HCT116 (cell line): ENCODE results near the gene CCS. TPM values are rescaled to one million over a fixed set of nuclear protein-coding genes. Genes with fewer than 3 reads are reported as not detected.

Experiments used
- ATAC-seq: fragments of 200-7000 bp; cut with Tn5 transposase; 2 replicates; pipeline ENCODE4 v1.9.1; 2020; ENCODE audit warnings: mild to moderate bottlenecking, moderate library complexity
- BruUV-seq: library from RNA; stranded (reverse); fragments of 400-500 nt; replicated peaks from 2 replicates; lab custom pipeline; 2021; lab: Mats Ljungman, UMichigan
- CTCF ChIA-PET: fragments of 300-600 bp; sonication (Branson Sonifier 250); formaldehyde crosslinking; loops from one replicate; lab custom pipeline; 2021; ENCODE audit warnings: antibody characterized with exemption; lab: Charles Lee
- POLR2A ChIA-PET: fragments of 300-600, 350-600 bp; sonication (Branson Sonifier 250); formaldehyde crosslinking; loops from one replicate; lab custom pipeline; 2021; ENCODE audit warnings: antibody characterized with exemption; lab: Charles Lee
- RAD21 ChIA-PET, 2 experiments: fragments of 300-600 bp; sonication (Branson Sonifier 250); formaldehyde crosslinking; loops; one replicate each; lab custom pipeline; 2023; ENCODE audit warnings: low total read pairs in 2 of 2; ENCODE audit not compliant: uncharacterized antibody in 2 of 2, unreplicated experiment in 2 of 2, low non-redundant PET in 1 of 2; lab: Charles Lee
- DNase-seq: peaks from one replicate; pipeline ENCODE4 v3.0.0-alpha.2; 2010; ENCODE audit warnings: low read depth, low spot score
- H2AFZ ChIP-seq: fragments of 200-600 bp; shearing (Covaris generic), sonication (generic); 2 replicates; pipeline ENCODE4 v1.6.1; 2017; ENCODE audit warnings: low read depth, mixed run types, mixed read lengths, antibody characterized with exemption, low read length; ENCODE audit not compliant: poor library complexity, severe bottlenecking
- H3K27ac ChIP-seq: 2 replicates; pipeline ENCODE4 v1.5.1; 2012; ENCODE audit warnings: low read depth, low read length
- H3K27me3 ChIP-seq: fragments of 200-600 bp; sonication (generic); 2 replicates; pipeline ENCODE4 v1.6.1; 2016; ENCODE audit warnings: mixed run types, low read length, mixed read lengths; ENCODE audit not compliant: insufficient read depth
- H3K36me3 ChIP-seq, 2 experiments: fragments of 200-500 bp in 1 of 2; fragments of 200-600 bp in 1 of 2; sonication (Bioruptor generic) in 1 of 2; sonication (generic) in 1 of 2; 2 replicates each; pipeline versions ENCODE4 v1.5.1 to v1.6.1; 2014 to 2016; ENCODE audit warnings: low read length in 2 of 2, inconsistent platforms in 1 of 2, mixed read lengths in 1 of 2, mixed run types in 1 of 2; ENCODE audit not compliant: insufficient read depth in 2 of 2, control insufficient read depth in 1 of 2
- H3K4me1 ChIP-seq, 2 experiments: fragments of 200-600 bp in 1 of 2; sonication (generic) in 1 of 2; 2 replicates each; pipeline versions ENCODE4 v1.5.1 to v1.6.1; 2012 to 2017; ENCODE audit warnings: low read length in 2 of 2, inconsistent platforms in 1 of 2, mild to moderate bottlenecking in 1 of 2, mixed read lengths in 1 of 2, mixed run types in 1 of 2, moderate library complexity in 1 of 2; ENCODE audit not compliant: insufficient read depth in 2 of 2, control insufficient read depth in 1 of 2
- H3K4me2 ChIP-seq: fragments of 200-600 bp; sonication (generic); 2 replicates; pipeline ENCODE4 v1.6.1; 2017; ENCODE audit warnings: mixed run types, low read length, mixed read lengths
- H3K4me3 ChIP-seq, 2 experiments: fragments of 200-600 bp in 1 of 2; sonication (generic) in 1 of 2; replicated peaks in 1 of 2; 2 replicates each; pipeline ENCODE4 v1.5.1; 2011 to 2016; ENCODE audit warnings: low read length in 2 of 2, control low read depth in 1 of 2, low read depth in 1 of 2, mild to moderate bottlenecking in 1 of 2, mixed read lengths in 1 of 2, mixed run types in 1 of 2
- H3K79me2 ChIP-seq: fragments of 200-600 bp; sonication (generic); 2 replicates; pipeline ENCODE4 v1.6.1; 2017; ENCODE audit warnings: mild to moderate bottlenecking, mixed run types, low read length, moderate library complexity, mixed read lengths; ENCODE audit not compliant: insufficient read depth
- H3K9ac ChIP-seq: fragments of 200-600 bp; sonication (generic); 2 replicates; pipeline ENCODE4 v1.6.1; 2016; ENCODE audit warnings: low read length, mixed read lengths
- H3K9me2 ChIP-seq: fragments of 200-600 bp; sonication (generic), shearing (Covaris generic); 2 replicates; pipeline ENCODE4 v1.6.1; 2017; ENCODE audit warnings: mixed run types, mild to moderate bottlenecking, moderate library complexity; ENCODE audit not compliant: insufficient read depth
- H3K9me3 ChIP-seq, 2 experiments: fragments of 200-500 bp in 1 of 2; fragments of 200-600 bp in 1 of 2; sonication (Bioruptor generic) in 1 of 2; sonication (generic) in 1 of 2; 2 replicates each; pipeline ENCODE4 v1.6.1; 2014 to 2017; ENCODE audit warnings: low read length in 2 of 2, mixed read lengths in 2 of 2, inconsistent platforms in 1 of 2, low read depth in 1 of 2, mild to moderate bottlenecking in 1 of 2, mixed run types in 1 of 2, moderate library complexity in 1 of 2; ENCODE audit not compliant: control insufficient read depth in 1 of 2, insufficient read depth in 1 of 2
- H4K20me1 ChIP-seq: fragments of 200-600 bp; sonication (generic), shearing (Covaris generic); 2 replicates; pipeline ENCODE4 v1.6.1; 2017; ENCODE audit warnings: mixed run types, mild to moderate bottlenecking, moderate library complexity; ENCODE audit not compliant: insufficient read depth
- ATF3 ChIP-seq: IDR thresholded peaks from 2 replicates; pipeline ENCODE4 v1.6.1; 2012
- CBX3 ChIP-seq: IDR thresholded peaks from 2 replicates; pipeline ENCODE4 v1.6.1; 2012; ENCODE audit warnings: low read depth
- EGR1 ChIP-seq: IDR thresholded peaks from 2 replicates; pipeline ENCODE4 v1.6.1; 2012; ENCODE audit warnings: low read depth
- MAX ChIP-seq: IDR thresholded peaks from 2 replicates; pipeline ENCODE4 v1.6.1; 2012
- POLR2A ChIP-seq: IDR thresholded peaks from 2 replicates; pipeline ENCODE4 v1.7.0; 2011; ENCODE audit warnings: borderline replicate concordance; ENCODE audit not compliant: insufficient read depth, insufficient read length; ENCODE audit errors: extremely low read depth
- POLR2AphosphoS5 ChIP-seq: IDR thresholded peaks from 2 replicates; pipeline ENCODE4 v1.6.1; 2011; ENCODE audit warnings: mild to moderate bottlenecking, low read depth, low read length, moderate library complexity
- RAD21 ChIP-seq: IDR thresholded peaks from 2 replicates; pipeline ENCODE4 v1.6.1; 2012; ENCODE audit warnings: low read depth, mild to moderate bottlenecking
- SIN3A ChIP-seq: IDR thresholded peaks from 2 replicates; pipeline ENCODE4 v1.6.1; 2012; ENCODE audit warnings: low read depth
- SP1 ChIP-seq: IDR thresholded peaks from 2 replicates; pipeline ENCODE4 v1.6.1; 2012; ENCODE audit warnings: low read depth
- TCF7L2 ChIP-seq: IDR thresholded peaks from 2 replicates; pipeline ENCODE4 v1.7.0; 2011; ENCODE audit warnings: borderline replicate concordance, inconsistent platforms; ENCODE audit not compliant: insufficient read depth, insufficient read length; ENCODE audit errors: extremely low read depth
- ZBTB33 ChIP-seq: IDR thresholded peaks from 2 replicates; pipeline ENCODE4 v1.6.1; 2011; ENCODE audit warnings: mild to moderate bottlenecking, low read length, moderate library complexity; ENCODE audit not compliant: insufficient replicate concordance; ENCODE audit errors: extremely low read depth
- ZFX ChIP-seq: fragments of 450-650 bp; IDR thresholded peaks from 2 replicates; pipeline ENCODE4 v1.6.1; 2017
- intact Hi-C: fragments of 100-400 bp; cut with micrococcal nuclease; formaldehyde crosslinking; loops from 2 replicates; pipeline ENCODE4 v1.10.0; 2022
- total RNA-seq: library from RNA; stranded (reverse); gene quantifications from one replicate; pipeline ENCODE4 v1.2.1, GENCODE V29; 2021; ENCODE audit not compliant: unreplicated experiment

The CCS gene
- total RNA-seq, 1 experiment from 2014 or later, result 40.6 TPM

- H3K79me2 ChIP-seq, result no peaks in the 10 kb centered on the region
- H3K4me2 ChIP-seq, result peak within 1 kb of the TSS; percentile 96
- peak within 1 kb of the TSS; percentile 67 for H3K27ac ChIP-seq
- BruUV-seq, result no TSS peak
- intact Hi-C loops, result no loop called here
- TF ChIP-seq POLR2A, result peak; percentile 23
- TF ChIP-seq ZBTB33, result peak; percentile 79
- peak; percentile 86 for TF ChIP-seq SP1
- no peak for TF ChIP-seq RAD21
- TF ChIP-seq MAX, result peak; percentile 61
- peak; percentile 95 for TF ChIP-seq ZFX
- peak; percentile 90 for TF ChIP-seq POLR2AphosphoS5
- TF ChIP-seq TCF7L2, result peak; percentile 13
- no peak for TF ChIP-seq CBX3
- TF ChIP-seq EGR1, result peak; percentile 66
- TF ChIP-seq ATF3, result no peak
- peak; percentile 66; the same call in 1 of the 2 replicates for TF ChIP-seq SIN3A
- no peaks in the 10 kb centered on the region for H3K27me3 ChIP-seq
- H3K9ac ChIP-seq, result peak within 1 kb of the TSS; percentile 86
- no peaks in the 10 kb centered on the region for H3K9me3 ChIP-seq
- no peaks in the 10 kb centered on the region for H3K9me2 ChIP-seq
- peak within 1 kb of the TSS; percentile 75 to 82 for H3K4me3 ChIP-seq
- peak; percentile 98 for ATAC-seq
- H3K36me3 ChIP-seq, result no peaks in the 10 kb centered on the region
- H2AFZ ChIP-seq, result peak within 1 kb of the TSS; percentile 91
- H4K20me1 ChIP-seq, result no peaks in the 10 kb centered on the region
- DNase-seq, result peak; percentile 90
- peaks cover 0 to 12% of the 10 kb centered on the region in 2 experiments; a peak in 2 of 4 replicates for H3K4me1 ChIP-seq
- ChIA-PET RAD21 (interaction anchor here in 1 of 2 experiments (1.4 kb wide), 1 partner anchor 132 kb away, joined by 11 read pairs; the partner anchor contains the start of gene RBM4B), CTCF (interaction anchor here (0.7 to 1.1 kb wide), 2 partner anchors 79 to 133 kb away, joined by 3 to 4 read pairs; partner anchors contain the start of gene PELI3), POLR2A (interaction anchor here (0.6 to 1.6 kb wide), 5 partner anchors 11 to 132 kb away, joined by 3 to 10 read pairs (median 4); partner anchors contain the start of genes RBM4 and RBM4B)
These were observed 47.2 kb upstream of the CCS start, which contains the start of gene ZDHHC24 for GRCh38 chr11:66545701-66546367. Gene ZDHHC24 (minus strand): TSS chr11:66546048. CDS start chr11:66546003, 45 bp downstream.
